22Rv1 (cell line): ENCODE measurements around the gene CLMP.

ENCODE experiments used
- H3K27ac ChIP-seq: fragments of 450-650 bp; 2 replicates; pipeline ENCODE4 v1.5.1; 2017
- ZFX ChIP-seq: fragments of 450-650 bp; IDR thresholded peaks from 2 replicates; pipeline ENCODE4 v1.6.1; 2017; ENCODE audit warnings: antibody characterized with exemption, borderline replicate concordance
- TF ChIP-seq, protein P1 (sequence below): fragments of 450-650 bp; IDR thresholded peaks from 2 replicates; pipeline ENCODE4 v1.5.1; 2017; ENCODE audit warnings: mild to moderate bottlenecking

Gene CLMP

DNA sequence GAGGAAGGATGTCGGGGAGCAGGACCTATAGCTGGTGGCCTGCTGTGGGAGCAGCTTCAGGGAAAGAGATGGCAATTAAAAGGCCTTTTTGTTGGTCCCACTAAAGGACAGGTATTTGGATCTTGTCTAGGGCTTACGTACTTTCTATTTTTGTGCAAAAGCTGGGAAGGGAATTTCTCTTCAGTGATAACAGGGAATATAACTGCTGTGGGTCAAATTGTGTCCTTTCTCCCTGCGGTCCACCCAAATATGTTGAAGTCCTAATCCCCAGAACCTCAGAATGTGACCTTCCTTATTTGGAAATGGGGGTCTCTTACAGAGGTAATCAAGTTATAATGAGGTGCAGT lies 147.1 kb downstream of the CLMP start:
- TF ChIP-seq ZFX: no peak
- TF ChIP-seq, protein P1, sequence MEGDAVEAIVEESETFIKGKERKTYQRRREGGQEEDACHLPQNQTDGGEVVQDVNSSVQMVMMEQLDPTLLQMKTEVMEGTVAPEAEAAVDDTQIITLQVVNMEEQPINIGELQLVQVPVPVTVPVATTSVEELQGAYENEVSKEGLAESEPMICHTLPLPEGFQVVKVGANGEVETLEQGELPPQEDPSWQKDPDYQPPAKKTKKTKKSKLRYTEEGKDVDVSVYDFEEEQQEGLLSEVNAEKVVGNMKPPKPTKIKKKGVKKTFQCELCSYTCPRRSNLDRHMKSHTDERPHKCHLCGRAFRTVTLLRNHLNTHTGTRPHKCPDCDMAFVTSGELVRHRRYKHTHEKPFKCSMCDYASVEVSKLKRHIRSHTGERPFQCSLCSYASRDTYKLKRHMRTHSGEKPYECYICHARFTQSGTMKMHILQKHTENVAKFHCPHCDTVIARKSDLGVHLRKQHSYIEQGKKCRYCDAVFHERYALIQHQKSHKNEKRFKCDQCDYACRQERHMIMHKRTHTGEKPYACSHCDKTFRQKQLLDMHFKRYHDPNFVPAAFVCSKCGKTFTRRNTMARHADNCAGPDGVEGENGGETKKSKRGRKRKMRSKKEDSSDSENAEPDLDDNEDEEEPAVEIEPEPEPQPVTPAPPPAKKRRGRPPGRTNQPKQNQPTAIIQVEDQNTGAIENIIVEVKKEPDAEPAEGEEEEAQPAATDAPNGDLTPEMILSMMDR: no peak
- no peak overlapping the region for H3K27ac ChIP-seq

GRCh38 chr11:123047266-123047946 lies 147.6 kb downstream of the CLMP start:
- no peak for TF ChIP-seq ZFX
- TF ChIP-seq, protein P1: no peak
- no peak overlapping the region for H3K27ac ChIP-seq

DNA sequence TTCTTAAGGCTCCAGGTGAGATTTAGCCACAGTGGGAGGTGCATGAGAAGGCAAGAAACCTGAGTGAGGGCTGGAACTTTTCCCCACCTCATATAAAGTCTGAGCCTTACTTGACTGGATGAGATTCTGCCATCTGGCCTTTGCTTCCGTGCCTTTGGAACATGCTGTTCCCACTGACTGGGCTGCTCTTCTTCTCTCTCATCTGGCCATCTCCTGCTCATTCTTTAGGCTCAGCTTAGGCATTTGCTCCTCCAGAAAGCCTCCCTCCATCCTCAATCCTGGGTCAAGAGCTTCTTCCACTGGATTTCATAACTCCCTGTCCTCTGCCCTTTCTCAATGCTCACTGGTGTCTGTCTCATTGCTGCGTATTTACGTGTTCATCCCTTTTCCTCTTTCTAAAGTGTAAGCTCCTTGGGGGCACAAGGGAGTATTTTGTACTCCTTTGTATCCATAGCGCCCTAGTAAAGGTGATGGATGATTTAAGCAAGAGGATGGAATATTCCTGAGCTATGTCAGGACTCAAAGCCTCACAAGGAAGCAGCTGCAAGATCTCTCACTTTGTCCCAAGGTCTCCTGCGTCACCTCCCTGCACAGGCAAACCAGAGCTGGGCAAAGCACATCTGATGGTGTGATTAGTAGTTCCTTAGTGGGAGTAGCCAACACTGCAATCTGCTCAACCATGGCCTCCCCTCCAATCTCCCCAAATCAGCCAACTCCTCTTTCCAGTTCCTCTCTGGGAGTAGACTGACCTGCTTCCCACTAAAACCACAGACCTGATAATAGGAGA lies 148.4 kb downstream of the CLMP start:
- no peak overlapping the region for H3K27ac ChIP-seq
- TF ChIP-seq ZFX: no peak
- TF ChIP-seq, protein P1: no peak

GRCh38 chr11:123045101-123045500 lies 149.9 kb downstream of the CLMP start:
- no peak for TF ChIP-seq ZFX
- TF ChIP-seq, protein P1: no peak
- H3K27ac ChIP-seq: no peak overlapping the region

DNA sequence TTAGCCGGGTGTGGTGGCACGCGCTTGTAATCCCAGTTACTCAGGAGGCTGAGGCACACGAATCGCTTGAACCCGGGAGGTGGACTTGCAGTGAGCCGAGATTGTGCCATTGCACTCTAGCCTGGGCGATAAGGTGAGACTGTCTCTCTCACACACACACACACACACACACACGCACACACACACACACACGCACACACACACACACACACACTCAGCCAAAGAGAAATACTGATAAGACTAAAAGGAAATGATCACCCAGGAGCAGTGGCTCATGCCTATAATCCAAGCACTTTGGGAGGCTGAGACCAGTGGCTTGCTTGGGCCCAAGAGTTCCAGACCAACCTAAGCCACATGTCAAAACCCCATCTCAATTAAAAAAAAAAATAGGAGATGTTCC lies 153.9 kb downstream of the CLMP start:
- no peak overlapping the region for H3K27ac ChIP-seq
- TF ChIP-seq, protein P1: no peak
- TF ChIP-seq ZFX: no peak

GRCh38 chr11:123040111-123040432 lies 155.0 kb downstream of the CLMP start:
- TF ChIP-seq ZFX: no peak
- TF ChIP-seq, protein P1: no peak
- H3K27ac ChIP-seq: no peak overlapping the region

DNA sequence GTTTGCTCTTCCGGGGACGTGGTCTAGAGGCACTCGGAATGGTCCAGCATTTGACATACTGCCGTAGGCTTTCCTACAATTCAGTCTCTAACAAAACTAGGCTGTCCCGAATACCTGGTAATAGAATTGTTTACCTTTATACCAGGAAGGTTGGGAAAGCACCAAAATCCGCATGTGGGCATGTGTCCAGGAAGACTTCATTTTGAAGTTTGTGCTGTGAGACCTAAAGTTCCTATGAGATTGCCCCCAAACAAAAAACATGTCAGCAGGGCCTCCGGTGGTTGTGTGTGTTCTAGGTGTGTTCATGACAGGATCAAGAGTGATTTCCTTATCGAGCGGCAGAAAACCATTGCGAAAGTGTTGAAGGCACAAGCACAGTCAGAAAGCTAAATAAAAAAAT lies 159.2 kb downstream of the CLMP start:
- H3K27ac ChIP-seq: no peak overlapping the region
- TF ChIP-seq, protein P1: no peak
- no peak for TF ChIP-seq ZFX
